HG03378 (cell line): ENCODE results near the gene RBPJL.

Experiments
- ATAC-seq: cut with Tn5 transposase; IDR thresholded peaks from one replicate; pipeline ENCODE4 v1.9.1; 2021; ENCODE audit warnings: mild to moderate bottlenecking, moderate library complexity; ENCODE audit not compliant: unreplicated experiment

Gene RBPJL

DNA sequence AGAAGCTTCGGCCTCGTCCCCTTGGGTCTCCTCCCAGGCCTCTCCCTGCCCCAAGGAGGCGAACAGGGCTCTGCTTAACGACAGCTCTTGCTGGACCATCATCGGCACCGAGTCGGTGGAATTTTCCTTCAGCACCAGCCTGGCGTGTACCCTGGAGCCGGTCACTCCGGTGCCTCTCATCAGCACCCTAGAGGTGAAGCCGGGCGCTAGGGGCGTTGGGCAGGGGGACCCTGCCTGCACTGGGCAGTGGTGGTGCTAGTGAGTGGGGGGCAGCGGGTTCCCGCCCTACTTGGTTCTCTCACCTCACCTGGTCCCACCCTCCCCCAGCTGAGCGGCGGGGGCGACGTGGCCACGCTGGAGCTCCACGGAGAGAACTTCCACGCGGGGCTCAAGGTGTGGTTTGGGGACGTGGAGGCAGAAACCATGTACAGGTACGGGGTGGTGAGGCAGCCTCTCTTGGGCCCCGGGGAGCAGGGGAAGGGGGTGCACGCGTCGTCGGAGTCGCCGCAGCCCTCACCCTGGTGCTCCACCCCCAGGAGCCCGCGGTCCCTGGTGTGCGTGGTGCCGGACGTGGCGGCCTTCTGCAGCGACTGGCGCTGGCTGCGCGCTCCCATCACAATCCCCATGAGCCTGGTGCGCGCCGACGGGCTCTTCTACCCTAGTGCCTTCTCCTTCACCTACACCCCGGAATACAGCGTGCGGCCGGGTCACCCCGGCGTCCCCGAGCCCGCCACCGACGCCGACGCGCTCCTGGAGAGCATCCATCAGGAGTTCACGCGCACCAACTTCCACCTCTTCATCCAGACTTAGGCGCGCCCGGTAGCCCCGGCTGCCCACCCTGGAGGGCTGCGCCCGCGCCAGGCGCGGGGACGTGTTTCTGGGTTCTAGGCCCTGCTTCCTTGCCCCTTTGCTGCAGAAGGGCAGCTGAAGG, 9.8 kb downstream of the RBPJL start:
- no peak for ATAC-seq

GRCh38 chr20:45317826-45318225, 11.2 kb downstream of the RBPJL start:
- ATAC-seq = no peak

DNA sequence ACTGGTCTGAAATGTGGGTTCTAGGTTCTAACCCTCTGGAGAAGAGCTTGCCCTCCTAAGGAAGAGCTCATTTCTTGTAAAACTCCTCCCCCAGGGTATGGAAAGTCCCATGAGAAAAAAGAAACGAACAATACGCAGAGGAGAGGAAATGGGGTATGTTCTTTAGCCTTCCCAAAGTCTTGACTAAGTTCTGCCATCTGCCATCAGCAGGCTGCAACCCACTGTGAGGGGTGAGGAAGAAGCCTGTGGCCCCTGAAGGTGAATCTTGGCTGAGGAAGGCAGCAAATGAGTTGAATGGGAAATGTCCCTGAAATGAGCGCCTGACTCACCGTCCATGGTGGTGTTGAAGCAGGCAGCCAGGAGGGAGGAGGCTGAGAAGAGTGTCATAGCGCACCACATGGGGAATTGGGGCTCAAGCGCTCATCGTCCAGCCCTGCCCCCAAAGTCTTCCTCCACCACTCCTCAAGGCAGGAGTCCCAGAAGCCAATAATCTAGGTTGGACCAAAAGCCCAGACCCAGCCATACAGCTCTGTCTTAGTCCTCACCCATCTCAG, 11.8 kb downstream of the RBPJL start:
- ATAC-seq = no peak

DNA sequence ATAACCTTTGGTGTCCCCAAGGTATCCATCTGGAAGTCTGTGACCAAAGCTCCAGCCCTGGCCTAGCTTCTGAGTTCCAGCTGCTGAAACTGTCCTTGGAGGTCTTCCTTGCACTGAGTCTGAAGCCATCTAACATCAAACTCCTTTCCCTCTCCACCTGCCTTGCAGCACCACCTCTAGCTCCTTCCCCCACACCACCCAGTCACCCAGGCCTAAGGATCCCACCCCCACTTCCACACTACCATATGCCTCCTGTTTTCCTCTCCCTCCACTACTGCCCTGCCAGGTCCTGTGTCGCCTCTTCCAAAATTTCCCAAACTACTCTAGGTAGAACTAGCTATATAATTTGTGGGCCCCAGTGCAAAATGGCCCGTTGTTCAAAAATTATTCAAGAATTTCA, 12.3 kb downstream of the RBPJL start:
- ATAC-seq = no peak

GRCh38 chr20:45320948-45321595, 14.4 kb downstream of the RBPJL start:
- ATAC-seq = no peak

GRCh38 chr20:45322952-45323383, 16.3 kb downstream of the RBPJL start:
- no peak for ATAC-seq

DNA sequence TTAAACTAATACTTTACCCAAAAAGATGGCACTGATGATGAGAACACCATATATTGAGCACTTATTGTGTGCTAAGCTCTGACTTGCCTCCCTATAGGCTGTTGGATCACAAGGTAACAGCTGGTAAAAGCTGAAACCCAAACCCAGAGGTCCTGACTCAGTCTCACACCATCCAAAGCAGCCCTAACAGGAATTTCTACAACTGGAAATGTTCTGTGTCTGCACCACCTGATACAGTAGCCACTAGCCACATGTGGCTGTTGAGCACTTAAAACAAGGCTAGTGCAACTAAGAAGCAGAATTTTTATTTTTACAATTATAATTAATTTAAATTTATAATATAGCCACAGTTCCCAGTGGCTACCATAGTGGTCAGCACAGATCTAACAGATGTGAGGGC, 17.1 kb downstream of the RBPJL start:
- no peak for ATAC-seq

DNA sequence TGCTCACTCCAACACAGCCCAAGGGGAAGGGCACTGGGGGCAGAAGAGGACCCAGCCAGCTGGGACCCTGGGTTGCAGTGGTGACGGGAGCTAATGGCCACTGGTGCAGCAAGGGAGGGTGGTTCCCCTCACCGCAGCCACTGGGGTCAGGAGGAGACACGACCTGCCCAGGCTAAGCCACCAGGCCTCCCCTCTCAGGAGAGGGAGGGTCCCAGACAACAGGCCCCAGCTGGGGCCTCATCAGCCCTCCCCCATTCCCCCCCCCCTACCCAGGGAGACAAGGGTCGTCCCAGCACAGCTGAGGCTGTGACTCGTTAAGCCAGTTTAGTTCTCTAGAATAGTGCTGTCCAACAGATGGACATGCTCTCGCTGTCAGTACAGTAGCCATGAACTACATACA, 18.7 kb downstream of the RBPJL start:
- ATAC-seq = no peak

GRCh38 chr20:45328451-45328850, 21.8 kb downstream of the RBPJL start:
- ATAC-seq = no peak

DNA sequence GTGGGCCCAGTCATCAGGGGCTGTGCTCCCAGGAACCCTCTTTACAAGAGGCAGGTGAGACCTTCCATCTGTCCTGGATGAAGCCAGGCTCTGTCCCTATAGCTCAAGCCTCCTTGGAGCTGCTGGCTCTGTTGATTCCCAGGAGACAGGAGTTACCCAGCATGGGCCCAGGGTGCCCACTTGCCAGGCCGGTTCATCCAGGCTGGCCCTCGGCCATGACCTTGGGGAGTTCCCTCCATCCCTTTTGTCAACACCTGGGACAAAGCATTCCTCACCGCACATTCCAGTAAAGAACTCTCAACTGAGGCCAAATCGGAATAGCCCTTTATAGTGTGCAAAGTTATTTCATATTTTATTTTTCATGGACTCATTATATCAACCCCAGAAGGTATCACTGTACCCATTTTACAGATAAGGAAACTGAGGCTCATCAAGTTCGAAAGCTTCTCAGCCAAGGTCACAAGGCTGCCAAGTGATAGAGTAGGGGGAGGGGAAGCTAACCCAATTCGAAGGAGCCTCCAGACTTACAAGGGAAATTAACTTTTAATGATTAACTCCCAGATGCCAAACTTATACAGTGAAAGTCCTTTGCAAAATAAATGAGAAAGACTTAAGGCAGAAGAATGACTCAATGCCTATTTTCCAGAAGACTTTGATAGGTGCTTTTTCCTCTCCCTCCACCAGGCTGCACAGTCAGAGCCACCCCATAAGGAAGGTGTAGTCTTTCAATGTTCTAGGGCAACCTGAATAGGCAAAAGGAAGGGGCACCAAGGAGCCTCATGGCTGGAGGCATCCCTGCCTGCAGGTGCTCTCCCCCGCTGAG, 23.1 kb downstream of the RBPJL start:
- ATAC-seq = no peak

DNA sequence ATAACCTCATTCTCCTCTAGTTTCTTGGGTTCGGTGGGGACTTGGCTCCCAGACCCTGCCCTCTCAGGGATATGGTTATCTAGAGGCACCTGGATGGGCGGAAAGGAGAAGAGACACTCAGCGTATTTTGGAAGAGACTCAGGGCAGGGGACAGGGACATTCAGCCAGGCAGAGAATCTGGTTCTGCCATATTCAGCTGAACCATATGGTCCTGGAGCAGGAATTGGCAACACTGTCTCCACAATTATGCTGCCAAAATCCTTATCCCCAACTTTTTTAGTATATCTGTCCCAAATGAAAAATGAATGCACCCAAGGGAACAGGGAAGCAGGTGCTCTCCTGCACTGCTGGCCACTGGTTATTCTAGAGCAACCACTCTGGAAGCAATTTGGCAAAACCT, 23.8 kb downstream of the RBPJL start:
- ATAC-seq = no peak

- no peak for ATAC-seq
Observed at GRCh38 chr20:45336530-45337366, 30.1 kb downstream of the RBPJL start.

- no peak for ATAC-seq
Observed at GRCh38 chr20:45337367-45338120, 30.9 kb downstream of the RBPJL start.

- no peak for ATAC-seq
Observed at GRCh38 chr20:45338121-45339030, 31.7 kb downstream of the RBPJL start.

DNA sequence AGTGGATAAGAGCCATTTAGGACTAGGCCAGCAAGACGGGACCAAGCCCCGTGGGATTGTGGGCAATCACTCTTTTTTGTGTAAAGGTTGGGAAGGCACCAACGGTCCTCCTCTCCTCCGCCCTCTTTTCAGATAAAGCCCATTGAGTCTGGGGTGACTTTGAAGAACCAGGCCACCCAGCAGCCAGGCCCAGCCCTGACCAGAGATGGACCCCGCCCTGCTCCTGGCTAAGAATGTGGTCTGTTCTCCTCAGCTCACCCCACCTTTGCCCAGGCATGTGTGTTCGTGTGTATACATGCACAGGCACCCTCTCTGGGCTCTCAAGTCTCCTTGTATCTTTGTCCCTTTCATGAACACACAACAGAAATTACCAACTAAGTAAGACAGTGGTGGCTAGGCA, 32.4 kb downstream of the RBPJL start:
- ATAC-seq = no peak

- no peak for ATAC-seq
Observed at GRCh38 chr20:45339799-45340198, 33.2 kb downstream of the RBPJL start.

DNA sequence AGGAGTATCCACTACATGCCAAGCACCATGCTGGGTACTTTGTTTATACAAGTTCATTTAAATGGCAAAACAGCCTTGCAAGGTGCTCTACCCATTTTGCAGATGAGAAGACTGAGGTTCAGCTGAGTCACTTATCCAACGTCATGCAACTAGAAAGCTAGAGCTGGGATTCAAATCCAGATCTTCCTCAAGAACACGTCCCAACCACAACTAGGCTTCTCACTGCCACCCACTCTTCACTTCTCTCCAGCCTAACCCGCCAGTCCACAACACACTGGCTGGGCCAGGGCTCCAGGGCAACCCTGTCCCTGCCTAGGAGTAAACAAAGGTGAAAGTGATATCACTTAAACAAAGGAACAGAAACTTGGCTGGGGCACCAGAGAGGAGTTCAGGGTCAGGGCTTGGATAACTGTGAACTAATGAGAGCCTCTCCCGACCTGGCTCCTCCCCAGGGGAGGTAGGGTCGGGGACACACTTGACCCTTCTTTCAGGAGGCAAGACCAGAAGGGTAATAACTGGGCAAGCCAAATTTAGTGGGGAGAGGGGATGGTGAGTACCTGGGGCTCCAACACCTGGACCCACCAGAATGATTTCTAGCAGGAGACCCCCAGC, 33.7 kb downstream of the RBPJL start:
- ATAC-seq = no peak

- no peak for ATAC-seq
Observed at GRCh38 chr20:45340951-45341350, 34.3 kb downstream of the RBPJL start.
